ENCODE measurements around the gene ZNF580.

Gene ZNF580

GRCh38 chr19:55640577-55641425 is at the start of gene ZNF580:
Gene ZNF580, plus strand, starts transcription at chr19:55641002. Its CDS starts 1,507 bp downstream, at chr19:55642509.
- H3K4me1 Mint-ChIP-seq = peaks cover 72% of the 10 kb centered on the region
- H3K27me3 Mint-ChIP-seq = no peaks in the 10 kb centered on the region
- H3K9me3 Mint-ChIP-seq = no peaks in the 10 kb centered on the region
- ATAC-seq = peak; percentile 37
- H3K4me3 Mint-ChIP-seq = peak within 1 kb of the TSS; percentile 88
- H3K27ac Mint-ChIP-seq = peak within 1 kb of the TSS; percentile 98
- peaks cover 44% of the 10 kb centered on the region for H3K36me3 Mint-ChIP-seq

DNA sequence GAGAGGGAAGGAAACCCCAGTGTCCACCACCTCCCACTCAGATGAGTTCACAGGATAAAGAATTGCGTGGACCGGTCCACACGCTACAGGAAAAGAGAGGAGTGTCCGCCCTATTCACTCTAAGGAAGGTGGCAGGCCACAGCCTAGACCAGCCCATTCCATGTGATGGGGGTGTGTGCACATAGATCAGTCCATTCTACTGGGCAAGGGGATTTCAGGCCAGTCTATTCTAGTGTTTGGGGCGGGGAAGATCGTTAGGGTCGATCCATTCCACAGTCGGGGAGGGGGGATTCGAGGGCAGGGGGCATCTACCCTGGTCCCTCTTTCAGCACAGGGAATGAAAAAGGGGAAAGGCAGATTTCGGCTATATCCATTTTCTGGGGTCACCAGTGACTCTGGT is 49.2 kb upstream of the ZNF580 start:
- H3K27ac Mint-ChIP-seq = no peak overlapping the region
- ATAC-seq = no peak
- H3K9me3 Mint-ChIP-seq = peaks cover 11% of the 10 kb centered on the region
- no peaks in the 10 kb centered on the region for H3K27me3 Mint-ChIP-seq
- H3K4me3 Mint-ChIP-seq = no peak overlapping the region
- H3K4me1 Mint-ChIP-seq = peaks cover 10% of the 10 kb centered on the region
- H3K36me3 Mint-ChIP-seq = peaks cover 35% of the 10 kb centered on the region

- Mint-ChIP-seq H3K4me1 (peaks cover under 1% of the 10 kb centered on the region), H3K9me3 (peaks cover 12% of the 10 kb centered on the region), H3K27ac (no peak overlapping the region), H3K4me3 (no peak overlapping the region), H3K27me3 (no peaks in the 10 kb centered on the region), H3K36me3 (peaks cover 44% of the 10 kb centered on the region)
- peak; percentile 21 for ATAC-seq
These were observed 48.3 kb upstream of the ZNF580 start for GRCh38 chr19:55592391-55593090.

DNA sequence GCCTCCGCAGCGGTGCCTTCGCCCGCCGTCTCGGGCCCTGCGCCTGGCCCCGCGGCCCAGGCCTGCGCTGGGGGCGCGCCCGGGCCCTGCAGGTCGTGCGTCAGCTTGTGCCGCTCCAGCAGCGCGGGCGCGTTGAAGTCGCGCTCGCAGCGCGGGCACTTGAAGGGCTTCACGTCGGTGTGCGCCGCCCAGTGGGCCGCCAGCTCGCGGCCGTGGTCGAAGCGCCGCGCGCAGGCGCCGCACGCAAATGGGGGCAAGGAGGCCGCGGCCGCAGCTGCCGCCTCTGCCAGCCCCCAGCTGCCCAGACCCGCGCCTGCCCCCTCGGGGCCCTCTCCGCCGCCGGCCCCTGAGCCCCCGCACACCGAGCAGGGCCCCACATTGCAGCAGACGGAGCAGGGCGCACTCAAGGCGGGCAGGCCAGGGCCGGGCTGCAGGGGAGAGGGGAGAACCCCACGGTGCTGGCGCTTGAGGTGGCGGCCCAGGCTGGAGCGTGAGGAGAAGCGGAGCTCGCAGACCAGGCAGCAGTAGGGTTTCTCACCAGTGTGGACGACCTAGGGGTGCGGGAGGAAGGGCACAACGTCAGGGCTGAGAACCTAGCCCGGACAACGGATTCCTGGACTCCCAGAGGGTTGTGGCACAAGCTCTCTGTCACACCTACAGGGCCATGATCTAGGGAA is 47.6 kb upstream of the ZNF580 start:
- peak; percentile 37 for ATAC-seq
- Mint-ChIP-seq H3K27ac (no peak overlapping the region), H3K9me3 (peaks cover 15% of the 10 kb centered on the region), H3K4me3 (no peak overlapping the region), H3K27me3 (no peaks in the 10 kb centered on the region), H3K4me1 (peaks cover 6% of the 10 kb centered on the region), H3K36me3 (peaks cover 51% of the 10 kb centered on the region)

DNA sequence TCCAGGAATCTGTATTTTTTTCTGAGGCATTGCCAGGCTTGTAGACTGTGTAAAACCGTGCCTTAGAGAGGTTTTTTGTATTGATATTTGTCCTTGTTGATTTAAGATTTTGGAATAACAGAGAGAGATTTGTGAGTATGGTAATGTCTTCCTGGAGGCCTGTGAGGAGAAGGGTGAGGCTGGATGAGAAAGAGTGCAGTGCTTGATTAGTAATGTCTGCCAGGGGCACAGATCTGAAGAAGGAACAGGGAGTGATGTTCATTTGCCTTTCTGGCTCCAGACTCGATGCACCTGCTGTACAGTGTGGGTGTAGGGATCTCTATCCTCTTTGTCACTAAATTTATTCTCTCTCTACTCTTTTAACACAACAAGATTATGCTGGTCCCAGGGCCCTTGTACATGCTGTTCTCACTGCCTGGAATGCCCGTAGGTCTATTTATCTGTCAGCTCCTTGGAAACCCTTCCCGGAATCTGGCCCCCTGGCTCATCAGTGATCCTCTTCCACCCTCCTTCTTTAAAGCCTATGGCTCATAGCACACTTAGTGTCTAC is 45.7 kb upstream of the ZNF580 start:
- Mint-ChIP-seq H3K27ac (no peak overlapping the region), H3K4me3 (no peak overlapping the region), H3K27me3 (no peaks in the 10 kb centered on the region), H3K9me3 (peaks cover 19% of the 10 kb centered on the region), H3K4me1 (peaks cover 14% of the 10 kb centered on the region), H3K36me3 (peaks cover 59% of the 10 kb centered on the region)
- no peak for ATAC-seq

GRCh38 chr19:55596304-55596703 is 44.5 kb upstream of the ZNF580 start:
- no peak for ATAC-seq
- Mint-ChIP-seq H3K36me3 (peaks cover 56% of the 10 kb centered on the region), H3K4me3 (no peak overlapping the region), H3K9me3 (peaks cover 19% of the 10 kb centered on the region), H3K27ac (no peak overlapping the region), H3K27me3 (no peaks in the 10 kb centered on the region), H3K4me1 (peaks cover 20% of the 10 kb centered on the region)

DNA sequence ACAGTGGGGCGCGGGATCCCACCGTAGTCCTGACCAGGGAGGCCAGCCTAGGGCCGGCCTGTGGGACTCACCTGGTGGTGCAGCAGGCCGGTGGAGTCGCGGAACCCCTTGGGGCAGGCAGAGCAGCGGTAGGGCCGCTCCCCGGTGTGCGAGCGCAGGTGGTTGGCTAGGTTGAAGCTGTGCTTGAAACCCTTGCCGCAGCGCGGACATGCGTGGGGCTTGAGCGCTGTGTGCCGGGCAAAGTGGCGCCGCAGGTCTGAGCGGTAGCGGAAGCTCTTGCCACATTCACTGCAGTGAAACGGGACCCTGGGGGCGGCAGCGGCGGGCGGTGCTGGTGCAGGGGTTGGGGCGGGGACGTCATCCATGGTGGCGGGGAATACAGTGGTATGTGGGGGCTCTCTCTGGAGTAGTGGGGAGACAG is 43.3 kb upstream of the ZNF580 start:
- no peak overlapping the region for H3K27ac Mint-ChIP-seq
- H3K4me3 Mint-ChIP-seq = no peak overlapping the region
- H3K27me3 Mint-ChIP-seq = no peaks in the 10 kb centered on the region
- peaks cover 50% of the 10 kb centered on the region for H3K36me3 Mint-ChIP-seq
- no peak for ATAC-seq
- H3K4me1 Mint-ChIP-seq = peaks cover 20% of the 10 kb centered on the region
- H3K9me3 Mint-ChIP-seq = peaks cover 19% of the 10 kb centered on the region

DNA sequence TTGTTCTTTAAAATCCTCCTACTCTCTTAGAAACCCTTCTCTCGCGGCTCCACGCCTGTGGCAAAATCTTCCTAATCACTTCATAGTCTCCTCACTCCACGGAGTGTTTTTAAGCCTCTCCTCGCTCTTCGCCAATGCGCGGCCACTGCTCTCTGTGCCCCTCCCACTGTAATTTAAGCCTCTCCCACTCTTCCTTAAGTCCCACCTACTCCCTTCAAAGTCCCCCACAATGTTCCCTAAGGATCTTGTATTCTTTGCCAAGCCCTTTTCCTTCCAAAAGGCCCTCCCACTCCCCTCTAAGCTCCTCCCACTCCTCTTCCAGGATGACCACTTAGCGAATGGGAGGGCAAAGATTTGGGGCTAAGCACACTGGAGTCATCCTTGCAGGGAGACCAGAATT is 42.8 kb upstream of the ZNF580 start:
- Mint-ChIP-seq H3K4me3 (no peak overlapping the region), H3K27ac (peak overlapping the region; percentile 96), H3K36me3 (peaks cover 50% of the 10 kb centered on the region), H3K27me3 (no peaks in the 10 kb centered on the region), H3K4me1 (peaks cover 20% of the 10 kb centered on the region), H3K9me3 (peaks cover 19% of the 10 kb centered on the region)
- no peak for ATAC-seq

GRCh38 chr19:55598719-55599467 is 41.9 kb upstream of the ZNF580 start:
- Mint-ChIP-seq H3K9me3 (peaks cover 19% of the 10 kb centered on the region), H3K27me3 (no peaks in the 10 kb centered on the region), H3K27ac (peak overlapping the region; percentile 96), H3K4me3 (peak overlapping the region; percentile 88), H3K36me3 (peaks cover 51% of the 10 kb centered on the region), H3K4me1 (peaks cover 27% of the 10 kb centered on the region)
- ATAC-seq = peak; percentile 82

GRCh38 chr19:55599468-55599841 is 41.3 kb upstream of the ZNF580 start, which contains the start of gene FIZ1:
Gene FIZ1, minus strand, starts transcription at chr19:55599517. Its CDS starts 1,652 bp downstream, at chr19:55597865.
- peak; percentile 84 for ATAC-seq
- Mint-ChIP-seq H3K27me3 (no peaks in the 10 kb centered on the region), H3K27ac (peak within 1 kb of the TSS; percentile 96), H3K4me1 (peaks cover 31% of the 10 kb centered on the region), H3K4me3 (peak within 1 kb of the TSS; percentile 88), H3K9me3 (peaks cover 19% of the 10 kb centered on the region), H3K36me3 (peaks cover 51% of the 10 kb centered on the region)

GRCh38 chr19:55599842-55600661 is 40.8 kb upstream of the ZNF580 start, which contains the start of gene ZNF524:
Gene ZNF524, plus strand, starts transcription at chr19:55600288. Its CDS starts 1,825 bp downstream, at chr19:55602113.
- Mint-ChIP-seq H3K27me3 (no peaks in the 10 kb centered on the region), H3K27ac (peak within 1 kb of the TSS; percentile 96), H3K4me1 (peaks cover 35% of the 10 kb centered on the region), H3K4me3 (peak within 1 kb of the TSS; percentile 88), H3K9me3 (peaks cover 17% of the 10 kb centered on the region), H3K36me3 (peaks cover 45% of the 10 kb centered on the region)
- ATAC-seq = peak; percentile 76

DNA sequence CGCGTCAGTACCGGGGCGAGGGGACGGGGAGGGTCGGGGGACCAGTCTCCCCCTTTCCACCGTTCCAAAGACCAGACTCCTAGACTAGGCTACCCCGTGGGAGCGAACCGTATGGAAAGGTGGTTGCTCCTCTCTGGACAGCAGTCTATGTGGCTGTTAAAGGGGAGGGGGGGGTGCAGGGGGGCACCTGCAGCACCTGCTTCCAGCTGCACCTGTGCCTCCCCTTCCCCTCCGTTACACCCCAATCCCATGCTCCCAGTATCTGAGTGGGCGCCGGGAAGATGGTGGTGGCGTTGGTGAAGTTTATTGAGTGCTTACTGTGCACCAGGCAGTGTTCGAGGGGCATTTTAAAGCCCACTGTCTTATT is 40.2 kb upstream of the ZNF580 start:
- Mint-ChIP-seq H3K9me3 (peaks cover 13% of the 10 kb centered on the region), H3K4me3 (peak overlapping the region; percentile 74), H3K4me1 (peaks cover 35% of the 10 kb centered on the region), H3K36me3 (peaks cover 39% of the 10 kb centered on the region), H3K27me3 (no peaks in the 10 kb centered on the region), H3K27ac (peak overlapping the region; percentile 59)
- no peak for ATAC-seq

- H3K9me3 Mint-ChIP-seq = peaks cover 11% of the 10 kb centered on the region
- ATAC-seq = no peak
- peaks cover 39% of the 10 kb centered on the region for H3K4me1 Mint-ChIP-seq
- H3K27ac Mint-ChIP-seq = peak overlapping the region; percentile 59
- H3K4me3 Mint-ChIP-seq = peak overlapping the region; percentile 74
- H3K36me3 Mint-ChIP-seq = peaks cover 35% of the 10 kb centered on the region
- no peaks in the 10 kb centered on the region for H3K27me3 Mint-ChIP-seq
These were observed 39.7 kb upstream of the ZNF580 start for GRCh38 chr19:55601084-55601483.

Measured in stimulated activated memory B cell treated with anti-CD40 and anti-IgM and Interleukin-4, amounts not matched to agents 10 μg/mL and 1 μg/mL and 100 μg/mL, for 72 hours (primary cell).